Calu3 (cell line): ENCODE measurements around the gene SLC39A13. TPM values are rescaled to one million over a fixed set of nuclear protein-coding genes. Genes with fewer than 3 reads are reported as not detected.

Source experiments
- microRNA-seq: library from miRNA; unstranded; fragments of <30 nt; microRNA quantifications from one replicate; pipeline ENCODE4 v1.2.0, GENCODE V29; 2022
- total RNA-seq: library from RNA; stranded (reverse); gene quantifications from 2 replicates; pipeline ENCODE4 v1.2.3, GENCODE V29; 2022

The SLC39A13 gene
- total RNA-seq, 1 experiment from 2014 or later, result 24.3 TPM

Small RNA genes within 50 kb of the gene (microRNA-seq; reads per million reads assigned to microRNA genes)
- not detected for gene MIR4487

Other genes starting within 250 kb of the SLC39A13 start
- gene ARFGAP2, start 231.7 kb upstream of the SLC39A13 start, total RNA-seq, result 108 and 121 TPM in 2 replicates
- 22.1 and 26.5 TPM in 2 replicates for gene PACSIN3, start 222.2 kb upstream of the SLC39A13 start, total RNA-seq
- 18.7 and 27.8 TPM in 2 replicates for gene DDB2, start 193.6 kb upstream of the SLC39A13 start, total RNA-seq
- 23.5 and 30.6 TPM in 2 replicates for gene ACP2, start 159.8 kb upstream of the SLC39A13 start, total RNA-seq
- gene NR1H3, start 150.6 kb upstream of the SLC39A13 start, total RNA-seq, result 11.4 and 14.2 TPM in 2 replicates
- 42.9 and 45.7 TPM in 2 replicates for gene MADD, start 138.5 kb upstream of the SLC39A13 start, total RNA-seq
- not detected in 2 replicates for gene MYBPC3, start 55.9 kb upstream of the SLC39A13 start, total RNA-seq
- not detected in 2 replicates for gene SPI1, start 30.0 kb upstream of the SLC39A13 start, total RNA-seq
- 154 and 173 TPM in 2 replicates for gene PSMC3, start 17.8 kb downstream of the SLC39A13 start, total RNA-seq
- 1.8 and 3.6 TPM in 2 replicates for gene RAPSN, start 40.5 kb downstream of the SLC39A13 start, total RNA-seq
- 150 and 157 TPM in 2 replicates for gene CELF1, start 144.5 kb downstream of the SLC39A13 start, total RNA-seq
- 49.0 and 49.7 TPM in 2 replicates for gene PTPMT1, start 157.0 kb downstream of the SLC39A13 start, total RNA-seq
- 14.0 and 14.6 TPM in 2 replicates for gene KBTBD4, start 170.4 kb downstream of the SLC39A13 start, total RNA-seq
- 104 and 107 TPM in 2 replicates for gene NDUFS3, start 170.5 kb downstream of the SLC39A13 start, total RNA-seq
- gene FAM180B, start 178.1 kb downstream of the SLC39A13 start, total RNA-seq, result not detected in 2 replicates
- gene C1QTNF4, start 185.8 kb downstream of the SLC39A13 start, total RNA-seq, result not detected in 2 replicates
- 103 TPM in 2 replicates for gene MTCH2, start 234.0 kb downstream of the SLC39A13 start, total RNA-seq